Prostate gland (tissue), 2 donors: ENCODE results near the gene SFMBT1. TPM values are rescaled to one million over a fixed set of nuclear protein-coding genes. Genes with fewer than 3 reads are reported as not detected.
A peak's percentile ranks its signal among the peaks of the same experiment; 100 is the strongest.

Experiments used
- DNase-seq: peaks from one replicate; pipeline ENCODE4 v3.0.0-alpha.2; 2019; ENCODE audit warnings: low spot score
- H3K27ac ChIP-seq, 2 donors: fragments of 200-600 bp; sonication (generic); 2 replicates each; pipeline ENCODE4 v1.5.1; 2017 to 2019
- H3K27me3 ChIP-seq: fragments of 200-600 bp; sonication (generic); replicated peaks from 2 replicates; pipeline ENCODE4 v1.5.1; 2019; ENCODE audit not compliant: insufficient read depth
- H3K36me3 ChIP-seq, 2 donors: fragments of 200-600 bp; sonication (generic); 1 replicate in 1 of 2; 2 replicates in 1 of 2; pipeline versions ENCODE4 v1.5.1 to v1.8.1; 2017 to 2019
- H3K4me1 ChIP-seq: fragments of 200-600 bp; sonication (generic); replicated peaks from 2 replicates; pipeline ENCODE4 v1.5.1; 2019
- H3K4me3 ChIP-seq, 2 donors: fragments of 200-600 bp; sonication (generic); 2 replicates each; pipeline ENCODE4 v1.5.1; 2017 to 2019
- H3K9me3 ChIP-seq: fragments of 200-600 bp; sonication (generic); 2 replicates; pipeline ENCODE4 v1.5.1; 2017
- POLR2A ChIP-seq: fragments of 450-650 bp; IDR thresholded peaks from one replicate; pipeline ENCODE4 v1.6.1; 2016; ENCODE audit warnings: antibody characterized with exemption, mild to moderate bottlenecking
- POLR2AphosphoS5 ChIP-seq: sonication (generic); formaldehyde crosslinking; IDR thresholded peaks from one replicate; pipeline ENCODE4 v1.6.1; 2017; ENCODE audit warnings: antibody characterized with exemption
- WGBS: methylation state at CpG from one replicate; pipeline ENCODE4 v1.1.5; 2018; 5-methylcytosine and 5-hydroxymethylcytosine counted together
- intact Hi-C: fragments of 100-400 bp; cut with DNase I; formaldehyde crosslinking; loops from one replicate; pipeline ENCODE4 v1.14.2; 2022
- total RNA-seq, 2 donors: library from RNA; depleted of rRNA; stranded (reverse); fragments of >200 nt; gene quantifications; one replicate each; pipeline ENCODE4 v1.1.0, GENCODE V29; 2016
- TF ChIP-seq, protein P1 (sequence below), 4 experiments: fragments of 200-600 bp in 2 of 4; fragments of 450-650 bp in 2 of 4; sonication (generic) in 2 of 4; IDR thresholded peaks; 1 replicate in 3 of 4; 2 replicates in 1 of 4; pipeline ENCODE4 v1.5.1; 2016 to 2019; ENCODE audit warnings: antibody characterized with exemption in 4 of 4, mild to moderate bottlenecking in 2 of 4, moderate library complexity in 2 of 4

Gene SFMBT1
- total RNA-seq, 2 donors from 2014 or later: 35.3 to 37.4 TPM

DNA sequence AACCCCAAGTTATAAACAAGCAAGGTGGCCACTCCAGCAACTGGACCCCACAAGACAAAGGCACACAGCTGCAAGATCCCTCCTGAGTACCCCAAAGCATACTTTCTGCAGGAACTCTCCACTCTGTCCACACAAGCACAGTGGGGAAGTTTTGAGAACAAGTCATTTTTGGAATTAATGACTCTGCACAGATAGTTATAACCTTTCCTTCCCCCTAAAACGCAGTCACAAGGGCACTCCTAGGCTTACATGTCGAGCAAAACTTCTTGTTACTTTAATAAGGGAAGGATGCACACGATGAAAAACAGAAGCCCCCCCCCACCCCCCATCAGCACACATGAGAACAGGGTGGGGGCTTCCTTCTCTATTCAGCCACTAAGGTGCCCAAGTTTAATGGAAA is 149.7 kb downstream of the SFMBT1 start:
- peak overlapping the region; percentile 57 to 70 for H3K4me3 ChIP-seq
- no peak for DNase-seq
- no peaks in the 10 kb centered on the region for H3K9me3 ChIP-seq
- H3K36me3 ChIP-seq: no peaks in the 10 kb centered on the region
- intact Hi-C loops: loop anchor here (5.0 kb wide), 1 partner anchor 49 kb away; no protein-coding TSS in a partner anchor
- H3K4me1 ChIP-seq: peaks cover 8% of the 10 kb centered on the region
- peak overlapping the region in 1 of 2 donors; percentile 63 for H3K27ac ChIP-seq
- no peak for TF ChIP-seq POLR2AphosphoS5
- TF ChIP-seq, protein P1, sequence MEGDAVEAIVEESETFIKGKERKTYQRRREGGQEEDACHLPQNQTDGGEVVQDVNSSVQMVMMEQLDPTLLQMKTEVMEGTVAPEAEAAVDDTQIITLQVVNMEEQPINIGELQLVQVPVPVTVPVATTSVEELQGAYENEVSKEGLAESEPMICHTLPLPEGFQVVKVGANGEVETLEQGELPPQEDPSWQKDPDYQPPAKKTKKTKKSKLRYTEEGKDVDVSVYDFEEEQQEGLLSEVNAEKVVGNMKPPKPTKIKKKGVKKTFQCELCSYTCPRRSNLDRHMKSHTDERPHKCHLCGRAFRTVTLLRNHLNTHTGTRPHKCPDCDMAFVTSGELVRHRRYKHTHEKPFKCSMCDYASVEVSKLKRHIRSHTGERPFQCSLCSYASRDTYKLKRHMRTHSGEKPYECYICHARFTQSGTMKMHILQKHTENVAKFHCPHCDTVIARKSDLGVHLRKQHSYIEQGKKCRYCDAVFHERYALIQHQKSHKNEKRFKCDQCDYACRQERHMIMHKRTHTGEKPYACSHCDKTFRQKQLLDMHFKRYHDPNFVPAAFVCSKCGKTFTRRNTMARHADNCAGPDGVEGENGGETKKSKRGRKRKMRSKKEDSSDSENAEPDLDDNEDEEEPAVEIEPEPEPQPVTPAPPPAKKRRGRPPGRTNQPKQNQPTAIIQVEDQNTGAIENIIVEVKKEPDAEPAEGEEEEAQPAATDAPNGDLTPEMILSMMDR (IDR thresholded peaks at IDR 0.05): no peak
- TF ChIP-seq POLR2A: no peak
- no peaks in the 10 kb centered on the region for H3K27me3 ChIP-seq
- WGBS: 25% methylated on average over 3 of the region's 3 CpGs

DNA sequence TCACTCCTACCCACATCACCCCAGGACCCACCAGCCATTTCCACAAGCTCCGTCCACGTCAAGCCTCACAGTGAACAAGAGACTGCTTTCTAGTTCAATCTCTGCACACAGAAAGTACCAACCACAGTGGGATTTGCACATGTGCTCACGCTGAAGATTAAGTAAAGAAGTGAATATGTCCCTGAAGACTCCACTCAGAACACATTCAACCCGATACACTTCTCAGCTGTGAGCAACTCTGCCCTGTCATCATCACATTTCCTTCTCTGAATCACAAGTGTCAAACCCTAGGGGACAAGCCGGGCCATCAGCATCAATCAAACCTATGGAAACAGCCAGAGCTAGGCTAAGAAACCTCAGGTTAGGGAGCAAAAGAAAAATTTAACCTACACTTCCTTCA is 150.5 kb downstream of the SFMBT1 start:
- no peak for DNase-seq
- peaks cover 8% of the 10 kb centered on the region for H3K4me1 ChIP-seq

DNA sequence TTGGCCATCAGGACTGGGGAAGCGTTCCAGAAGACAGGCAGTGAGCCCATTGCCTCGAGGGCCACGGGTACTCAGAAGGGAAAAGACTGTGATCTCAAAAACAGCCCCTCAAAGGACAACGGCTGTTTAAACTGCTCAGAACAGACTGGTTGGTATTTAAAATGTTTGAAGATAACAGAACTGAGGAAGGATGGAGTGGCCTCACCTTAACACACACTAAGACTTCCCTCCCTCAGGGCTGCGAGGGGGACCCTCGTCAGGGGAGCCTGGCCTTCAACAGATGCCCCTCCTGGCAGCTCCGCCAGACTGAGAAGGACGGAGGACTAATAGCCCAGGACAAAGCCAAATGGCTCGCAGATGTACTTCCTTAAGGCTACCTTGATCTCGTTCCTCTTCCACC is 151.1 kb downstream of the SFMBT1 start:
- DNase-seq: no peak
- no peak overlapping the region for H3K27ac ChIP-seq
- intact Hi-C loops: loop anchor here (5.0 kb wide), 1 partner anchor 47 kb away; no protein-coding TSS in a partner anchor

More for the DNA sequence above, 150.5 kb downstream of the SFMBT1 start:
- intact Hi-C loops: loop anchor here (5.0 kb wide), 1 partner anchor 48 kb away; no protein-coding TSS in a partner anchor
- no peaks in the 10 kb centered on the region for H3K9me3 ChIP-seq
- WGBS: 77% methylated on average over 5 of the region's 5 CpGs
- no peaks in the 10 kb centered on the region for H3K36me3 ChIP-seq
- TF ChIP-seq POLR2A: no peak
- TF ChIP-seq POLR2AphosphoS5: no peak
- TF ChIP-seq, protein P1 (IDR thresholded peaks at IDR 0.05): no peak
- no peak overlapping the region for H3K4me3 ChIP-seq
- H3K27me3 ChIP-seq: no peaks in the 10 kb centered on the region
- H3K27ac ChIP-seq: no peak overlapping the region

DNA sequence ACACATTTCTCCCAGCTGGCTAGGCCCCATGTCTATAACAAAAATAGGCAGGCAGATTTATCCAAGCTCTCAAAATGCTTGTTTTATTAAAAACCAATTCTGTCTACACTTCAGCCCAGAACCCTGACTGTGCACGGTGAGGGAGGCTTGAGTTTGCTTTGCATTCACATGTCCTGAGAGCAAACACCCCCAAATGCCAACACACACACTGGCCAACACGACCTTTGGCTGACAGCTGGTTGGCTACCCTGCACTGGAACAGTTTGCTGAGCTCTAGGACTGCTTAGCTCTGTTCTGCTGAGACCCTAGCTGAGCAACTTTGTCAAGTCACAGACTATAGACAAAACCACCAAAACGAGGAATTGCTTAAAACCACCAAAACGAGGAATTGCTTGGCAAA is 152.2 kb downstream of the SFMBT1 start:
- no peak for DNase-seq
- TF ChIP-seq, protein P1 (IDR thresholded peaks at IDR 0.05): no peak
- TF ChIP-seq POLR2AphosphoS5: no peak
- no peak for TF ChIP-seq POLR2A
- Histone ChIP-seq H3K27ac (peak overlapping the region; percentile 31 to 40), H3K4me3 (no peak overlapping the region), H3K36me3 (no peaks in the 10 kb centered on the region), H3K9me3 (no peaks in the 10 kb centered on the region), H3K4me1 (peaks cover 8% of the 10 kb centered on the region), H3K27me3 (no peaks in the 10 kb centered on the region)
- intact Hi-C loops: no loop called here
- WGBS: 44% methylated on average over 4 of the region's 4 CpGs

More for the DNA sequence above, 151.1 kb downstream of the SFMBT1 start:
- peaks cover 8% of the 10 kb centered on the region for H3K4me1 ChIP-seq
- H3K36me3 ChIP-seq: no peaks in the 10 kb centered on the region
- H3K27me3 ChIP-seq: no peaks in the 10 kb centered on the region
- H3K9me3 ChIP-seq: no peaks in the 10 kb centered on the region
- WGBS: 72% methylated on average over 10 of the region's 10 CpGs
- TF ChIP-seq, protein P1 (IDR thresholded peaks at IDR 0.05): no peak
- TF ChIP-seq POLR2A (no peak), POLR2AphosphoS5 (no peak)
- no peak overlapping the region for H3K4me3 ChIP-seq

DNA sequence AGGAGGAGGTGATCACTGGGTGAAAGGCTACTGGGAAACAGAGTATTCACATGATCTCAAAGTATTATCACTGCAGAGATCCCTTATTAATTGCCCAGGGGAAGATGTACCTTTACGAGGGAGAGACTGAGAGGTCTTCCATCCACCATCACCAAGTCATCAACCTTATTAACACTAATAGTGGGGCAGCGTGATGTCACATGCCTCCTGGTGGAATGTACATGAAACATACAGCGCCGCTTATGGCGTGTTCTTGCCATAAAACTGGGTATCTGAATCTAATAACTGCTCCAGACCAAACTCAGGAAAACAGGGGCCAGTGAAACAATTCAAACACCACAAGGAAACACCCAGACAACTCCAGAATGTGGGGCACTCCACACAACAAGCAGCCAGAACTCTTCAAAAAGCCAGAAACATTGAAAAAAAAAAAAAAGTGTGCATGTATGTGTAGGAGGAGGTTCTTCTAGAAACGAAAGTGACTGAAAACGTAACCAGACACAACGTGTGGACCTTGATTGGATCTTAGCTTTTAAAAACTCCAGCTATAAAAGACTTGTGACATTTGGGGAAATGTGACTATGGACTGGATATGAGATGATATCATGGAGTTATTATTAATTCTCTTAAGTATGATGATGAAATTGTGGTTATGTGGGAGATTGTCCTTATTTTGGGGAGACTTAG is 153.1 kb downstream of the SFMBT1 start:
- TF ChIP-seq POLR2AphosphoS5 (no peak), POLR2A (no peak)
- TF ChIP-seq, protein P1 (IDR thresholded peaks at IDR 0.05): peak in 1 of 4 experiments; percentile 2
- no peak overlapping the region for H3K4me3 ChIP-seq
- peak overlapping the region; percentile 31 to 40 for H3K27ac ChIP-seq
- intact Hi-C loops: no loop called here
- peaks cover 8% of the 10 kb centered on the region for H3K4me1 ChIP-seq
- no peaks in the 10 kb centered on the region for H3K9me3 ChIP-seq
- H3K36me3 ChIP-seq: no peaks in the 10 kb centered on the region
- H3K27me3 ChIP-seq: no peaks in the 10 kb centered on the region
- DNase-seq: no peak
- WGBS: 62% methylated on average over 8 of the region's 8 CpGs
